Measurements from ENCODE around the gene TMEM181.

- TF ChIP-seq CTCF (IDR thresholded peaks at IDR 0.05; ENCODE audit: poor library complexity), result no peak
- TF ChIP-seq EZH2phosphoT487 (IDR thresholded peaks at IDR 0.05; ENCODE audit: low read depth, severe bottlenecking, unreplicated experiment), result no peak
- no peak for TF ChIP-seq EZH2 (IDR thresholded peaks at IDR 0.05; ENCODE audit: borderline replicate concordance)
These were observed 40.1 kb upstream of the TMEM181 start for GRCh38 chr6:158519761-158520160.
